Progenitor cell of endocrine pancreas (in vitro differentiated cells): ENCODE measurements around the gene ACTR3. TPM values are rescaled to one million over a fixed set of nuclear protein-coding genes. Genes with fewer than 3 reads are reported as not detected.

ENCODE experiments used
- DNase-seq: peaks from one replicate; pipeline ENCODE4 v3.0.0; 2021; ENCODE audit warnings: low spot score; ENCODE audit not compliant: unreplicated experiment
- H3K27ac Mint-ChIP-seq: 2 replicates; pipeline ENCODE4 v1.8.0; 2021; ENCODE audit warnings: mild to moderate bottlenecking, moderate library complexity, mixed read lengths
- H3K27me3 Mint-ChIP-seq: 2 replicates; pipeline ENCODE4 v1.8.0; 2021; ENCODE audit warnings: mixed read lengths
- H3K36me3 Mint-ChIP-seq: 2 replicates; pipeline ENCODE4 v1.8.0; 2022; ENCODE audit warnings: mixed read lengths; ENCODE audit not compliant: insufficient read depth
- H3K4me1 Mint-ChIP-seq: 2 replicates; pipeline ENCODE4 v1.8.0; 2021; ENCODE audit warnings: low read depth, mixed read lengths
- H3K4me3 Mint-ChIP-seq: 2 replicates; pipeline ENCODE4 v1.8.0; 2021; ENCODE audit warnings: low read depth, mild to moderate bottlenecking, moderate library complexity, mixed read lengths
- H3K9me3 Mint-ChIP-seq: 2 replicates; pipeline ENCODE4 v1.8.0; 2021; ENCODE audit warnings: low read depth, mixed read lengths
- total RNA-seq: library from RNA; stranded (reverse); gene quantifications from 2 replicates; pipeline ENCODE4 v1.2.1, GENCODE V29; 2021
- TF ChIP-seq, protein P1 (sequence below): fragments of 200-600 bp; sonication (generic); IDR thresholded peaks from one replicate; pipeline ENCODE4 v1.5.0; 2021; ENCODE audit warnings: antibody characterized with exemption, mild to moderate bottlenecking; ENCODE audit not compliant: unreplicated experiment

The ACTR3 gene
- total RNA-seq, 1 donor from 2014 or later, result 156 TPM

DNA sequence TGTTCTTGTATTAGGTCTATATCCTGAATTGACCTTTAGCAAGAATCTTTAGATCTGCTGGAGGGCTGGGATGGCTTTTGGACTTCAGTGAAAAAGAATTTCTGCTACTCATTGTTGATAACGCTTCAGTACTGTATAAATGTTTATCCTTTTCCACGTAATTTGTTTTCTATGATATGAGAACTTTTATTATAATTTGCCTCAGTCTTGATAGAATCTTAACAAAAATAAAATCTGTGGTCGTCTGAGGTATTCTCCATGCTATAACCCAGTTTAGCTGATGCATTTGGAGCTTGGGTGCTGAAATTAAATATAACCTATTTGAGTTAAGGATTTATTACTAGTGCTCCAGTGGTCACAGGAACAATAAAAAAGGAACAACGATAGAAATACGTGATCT lies 71.1 kb downstream of the ACTR3 start:
- Mint-ChIP-seq H3K27me3 (no peaks in the 10 kb centered on the region), H3K4me3 (no peak overlapping the region), H3K4me1 (peaks cover 20% of the 10 kb centered on the region), H3K27ac (no peak overlapping the region), H3K9me3 (no peaks in the 10 kb centered on the region), H3K36me3 (peaks cover 8% of the 10 kb centered on the region)
- no peak for DNase-seq
- TF ChIP-seq, protein P1, sequence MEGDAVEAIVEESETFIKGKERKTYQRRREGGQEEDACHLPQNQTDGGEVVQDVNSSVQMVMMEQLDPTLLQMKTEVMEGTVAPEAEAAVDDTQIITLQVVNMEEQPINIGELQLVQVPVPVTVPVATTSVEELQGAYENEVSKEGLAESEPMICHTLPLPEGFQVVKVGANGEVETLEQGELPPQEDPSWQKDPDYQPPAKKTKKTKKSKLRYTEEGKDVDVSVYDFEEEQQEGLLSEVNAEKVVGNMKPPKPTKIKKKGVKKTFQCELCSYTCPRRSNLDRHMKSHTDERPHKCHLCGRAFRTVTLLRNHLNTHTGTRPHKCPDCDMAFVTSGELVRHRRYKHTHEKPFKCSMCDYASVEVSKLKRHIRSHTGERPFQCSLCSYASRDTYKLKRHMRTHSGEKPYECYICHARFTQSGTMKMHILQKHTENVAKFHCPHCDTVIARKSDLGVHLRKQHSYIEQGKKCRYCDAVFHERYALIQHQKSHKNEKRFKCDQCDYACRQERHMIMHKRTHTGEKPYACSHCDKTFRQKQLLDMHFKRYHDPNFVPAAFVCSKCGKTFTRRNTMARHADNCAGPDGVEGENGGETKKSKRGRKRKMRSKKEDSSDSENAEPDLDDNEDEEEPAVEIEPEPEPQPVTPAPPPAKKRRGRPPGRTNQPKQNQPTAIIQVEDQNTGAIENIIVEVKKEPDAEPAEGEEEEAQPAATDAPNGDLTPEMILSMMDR, result no peak

DNA sequence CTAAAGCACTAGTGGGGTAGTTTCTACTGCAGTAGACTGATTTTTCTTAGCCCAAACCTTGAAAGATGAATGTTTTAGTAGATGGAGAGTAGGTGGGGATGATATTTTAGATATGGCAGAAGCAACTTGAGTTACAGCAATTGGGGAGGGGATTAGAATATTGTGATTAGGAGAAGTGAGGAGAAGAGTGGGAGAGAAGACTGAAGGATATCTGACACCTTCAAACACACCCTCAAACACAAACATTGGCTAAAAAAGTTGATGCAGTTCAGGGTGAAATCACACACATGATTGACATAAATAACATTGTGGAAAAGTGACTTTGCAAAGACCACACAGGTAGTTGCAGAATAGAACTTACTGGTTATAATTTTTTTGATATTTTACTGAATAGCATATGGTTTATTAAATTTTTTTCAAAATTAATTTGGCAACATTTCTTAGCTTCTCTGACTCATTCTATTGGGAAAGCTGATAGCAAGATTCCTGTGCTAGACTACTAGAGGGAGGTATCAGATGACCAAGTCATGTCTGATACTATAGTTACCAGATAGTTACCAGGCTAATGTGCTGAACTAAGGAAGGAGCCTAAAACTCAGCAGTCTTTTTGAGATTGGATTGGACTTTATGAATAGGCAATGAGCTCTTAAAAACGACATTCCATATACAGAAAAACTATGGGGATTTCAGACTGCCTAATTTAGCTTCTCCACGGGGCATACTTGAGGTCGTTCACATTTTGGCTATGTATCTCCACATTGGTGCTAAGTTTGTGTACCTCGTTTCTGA lies 73.0 kb downstream of the ACTR3 start:
- H3K4me1 Mint-ChIP-seq, result peaks cover 35% of the 10 kb centered on the region
- no peak for DNase-seq

DNA sequence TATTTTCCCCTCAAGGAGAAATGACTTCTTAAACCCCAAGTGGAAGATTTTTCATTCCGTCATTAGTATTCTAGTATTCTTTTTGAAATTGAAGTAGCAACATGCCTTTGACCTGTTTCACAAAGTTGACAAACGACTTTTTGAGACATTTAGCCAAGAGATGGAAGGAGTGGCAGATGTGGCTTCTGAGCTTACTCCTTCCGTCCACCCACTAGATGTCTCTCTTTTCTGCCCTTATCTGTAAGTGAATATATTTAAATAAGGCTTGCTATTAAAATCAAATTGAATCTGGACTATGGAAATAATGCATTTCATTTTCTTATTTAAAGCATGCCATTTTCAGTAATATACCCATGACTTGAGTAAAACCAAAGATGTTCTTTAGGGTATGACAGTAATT lies 74.1 kb downstream of the ACTR3 start:
- TF ChIP-seq, protein P1, result no peak
- H3K9me3 Mint-ChIP-seq, result no peaks in the 10 kb centered on the region
- no peak overlapping the region for H3K4me3 Mint-ChIP-seq
- peak overlapping the region; percentile 24 for H3K27ac Mint-ChIP-seq
- no peak for DNase-seq
- peaks cover 43% of the 10 kb centered on the region for H3K4me1 Mint-ChIP-seq
- peaks cover 4% of the 10 kb centered on the region for H3K36me3 Mint-ChIP-seq
- no peaks in the 10 kb centered on the region for H3K27me3 Mint-ChIP-seq

More for the DNA sequence above, 73.0 kb downstream of the ACTR3 start:
- Mint-ChIP-seq H3K27ac (peak overlapping the region; percentile 29), H3K9me3 (no peaks in the 10 kb centered on the region), H3K36me3 (peaks cover 4% of the 10 kb centered on the region), H3K4me3 (no peak overlapping the region), H3K27me3 (no peaks in the 10 kb centered on the region)
- TF ChIP-seq, protein P1, result no peak

DNA sequence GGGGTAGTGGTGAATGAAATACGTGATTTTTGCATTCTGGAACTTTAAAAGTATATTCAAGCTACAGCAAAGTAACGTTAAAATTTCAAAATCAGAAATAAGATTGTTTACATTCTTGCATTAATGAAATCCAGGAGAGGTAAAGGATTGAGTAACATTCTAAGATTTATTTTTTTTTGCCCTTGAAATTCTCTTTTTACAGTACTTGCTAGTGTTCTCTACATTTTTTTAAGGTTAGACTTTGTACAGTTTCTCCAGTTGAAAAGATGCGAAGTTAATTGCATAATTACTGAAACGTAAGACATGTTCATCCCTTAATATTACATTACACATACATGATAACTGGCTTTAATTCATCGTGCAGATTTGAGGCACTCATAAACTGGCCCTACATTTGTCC lies 74.5 kb downstream of the ACTR3 start:
- Mint-ChIP-seq H3K27ac (peak overlapping the region; percentile 24), H3K4me1 (peaks cover 43% of the 10 kb centered on the region), H3K4me3 (no peak overlapping the region), H3K27me3 (no peaks in the 10 kb centered on the region), H3K36me3 (peaks cover 1% of the 10 kb centered on the region), H3K9me3 (no peaks in the 10 kb centered on the region)
- DNase-seq, result no peak
- TF ChIP-seq, protein P1, result no peak

DNA sequence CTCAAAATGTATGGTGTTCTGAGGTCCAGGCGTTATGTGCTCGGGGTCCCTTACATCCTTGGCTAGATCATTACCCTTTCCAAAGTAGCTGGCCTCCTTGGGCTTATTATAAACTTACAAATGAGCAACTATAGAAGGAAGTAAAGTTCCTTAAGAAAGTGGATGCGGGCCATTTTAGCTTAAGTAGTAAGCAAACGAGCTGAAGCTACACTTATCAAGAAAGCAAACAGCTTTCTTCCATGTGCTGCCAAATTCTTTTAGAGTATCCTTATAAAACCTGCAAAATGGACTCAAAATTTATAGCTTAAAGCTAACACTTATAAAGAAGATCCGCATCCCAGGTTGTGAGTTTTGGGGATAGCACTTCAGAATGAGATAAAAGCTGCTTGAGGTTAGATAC lies 75.3 kb downstream of the ACTR3 start:
- no peak overlapping the region for H3K4me3 Mint-ChIP-seq
- peaks cover 43% of the 10 kb centered on the region for H3K4me1 Mint-ChIP-seq
- H3K27me3 Mint-ChIP-seq, result no peaks in the 10 kb centered on the region

More for the DNA sequence above, 75.3 kb downstream of the ACTR3 start:
- TF ChIP-seq, protein P1, result no peak
- Mint-ChIP-seq H3K36me3 (peaks cover 1% of the 10 kb centered on the region), H3K27ac (no peak overlapping the region), H3K9me3 (no peaks in the 10 kb centered on the region)
- no peak for DNase-seq
